WTC11 (cell line): Measurements from ENCODE around the gene MANBA. TPM values are rescaled to one million over a fixed set of nuclear protein-coding genes. Genes with fewer than 3 reads are reported as not detected.

Source experiments
- ATAC-seq: fragments of 200-7000 bp; cut with Tn5 transposase; 2 replicates; pipeline ENCODE4 v1.10.0; 2021; ENCODE audit warnings: mild to moderate bottlenecking, moderate library complexity
- CTCF ChIA-PET: fragments of 300-600 bp; sonication (Branson Sonifier 250); formaldehyde crosslinking; loops from one replicate; lab custom pipeline; 2021; ENCODE audit warnings: antibody characterized with exemption; lab: Charles Lee
- POLR2A ChIA-PET: fragments of 350-600 bp; sonication (Branson Sonifier 250); formaldehyde crosslinking; loops from one replicate; lab custom pipeline; 2021; ENCODE audit warnings: antibody characterized with exemption; lab: Charles Lee
- DNase-seq: peaks from one replicate; pipeline ENCODE4 v3.0.0; 2021; ENCODE audit warnings: low spot score
- H3K27ac Mint-ChIP-seq: 2 replicates; pipeline ENCODE4 v1.8.0; 2021; ENCODE audit warnings: mixed read lengths
- H3K27me3 Mint-ChIP-seq: 2 replicates; pipeline ENCODE4 v1.8.0; 2021; ENCODE audit warnings: low read depth, mild to moderate bottlenecking, moderate library complexity, mixed read lengths
- H3K36me3 Mint-ChIP-seq: 2 replicates; pipeline ENCODE4 v1.8.0; 2021; ENCODE audit warnings: mixed read lengths
- H3K4me1 Mint-ChIP-seq: 2 replicates; pipeline ENCODE4 v1.8.0; 2022; ENCODE audit warnings: mixed read lengths
- H3K4me3 Mint-ChIP-seq: 2 replicates; pipeline ENCODE4 v1.8.0; 2021; ENCODE audit warnings: mild to moderate bottlenecking, moderate library complexity, mixed read lengths
- H3K9me3 Mint-ChIP-seq: 2 replicates; pipeline ENCODE4 v1.8.0; 2021; ENCODE audit warnings: mixed read lengths
- ARID4B ChIP-seq: sonication (generic); formaldehyde crosslinking; IDR thresholded peaks from 2 replicates; pipeline ENCODE4 v1.8.0; 2023; ENCODE audit warnings: missing genetic modification reagents, mild to moderate bottlenecking, borderline replicate concordance
- CBFB ChIP-seq: sonication (generic); formaldehyde crosslinking; IDR thresholded peaks from 2 replicates; pipeline ENCODE4 v1.8.1; 2022; ENCODE audit warnings: mild to moderate bottlenecking, low read depth, missing genetic modification reagents
- E2F1 ChIP-seq: sonication (generic); formaldehyde crosslinking; IDR thresholded peaks from 2 replicates; pipeline ENCODE4 v1.8.0; 2022; ENCODE audit warnings: mild to moderate bottlenecking, missing genetic modification reagents
- E2F5 ChIP-seq: sonication (generic); formaldehyde crosslinking; IDR thresholded peaks from 2 replicates; pipeline ENCODE4 v1.8.1; 2022; ENCODE audit warnings: mild to moderate bottlenecking, moderate library complexity, missing genetic modification reagents
- FOXJ3 ChIP-seq: sonication (generic); formaldehyde crosslinking; IDR thresholded peaks from 2 replicates; pipeline ENCODE4 v1.9.0; 2021; ENCODE audit warnings: missing genetic modification reagents, mild to moderate bottlenecking, borderline replicate concordance
- FOXK1 ChIP-seq: sonication (generic); formaldehyde crosslinking; IDR thresholded peaks from 2 replicates; pipeline ENCODE4 v1.8.0; 2022; ENCODE audit warnings: mild to moderate bottlenecking, moderate library complexity, missing genetic modification reagents
- JAZF1 ChIP-seq: fragments of 250-450 bp; sonication (Bioruptor Pico); IDR thresholded peaks from 2 replicates; pipeline ENCODE4 v1.9.0; 2021; ENCODE audit warnings: moderate library complexity, mild to moderate bottlenecking, inconsistent platforms
- MXD4 ChIP-seq: fragments of 250-450 bp; sonication (Bioruptor Pico); IDR thresholded peaks from 2 replicates; pipeline ENCODE4 v1.8.0; 2021; ENCODE audit warnings: mild to moderate bottlenecking, moderate library complexity, borderline replicate concordance
- PRDM15 ChIP-seq: sonication (generic); formaldehyde crosslinking; IDR thresholded peaks from 2 replicates; pipeline ENCODE4 v1.8.0; 2022; ENCODE audit warnings: missing genetic modification reagents
- SMAD3 ChIP-seq: sonication (generic); formaldehyde crosslinking; IDR thresholded peaks from 2 replicates; pipeline ENCODE4 v1.8.0; 2022; ENCODE audit warnings: missing genetic modification reagents, mild to moderate bottlenecking, borderline replicate concordance
- SP1 ChIP-seq: sonication (generic); formaldehyde crosslinking; conservative IDR thresholded peaks from 2 replicates; pipeline ENCODE4 v1.8.1; 2022; ENCODE audit warnings: missing genetic modification reagents
- TEAD1 ChIP-seq: sonication (generic); formaldehyde crosslinking; IDR thresholded peaks from 2 replicates; pipeline ENCODE4 v1.8.0; 2022; ENCODE audit warnings: mild to moderate bottlenecking, missing genetic modification reagents
- TEAD4 ChIP-seq: sonication (generic); formaldehyde crosslinking; IDR thresholded peaks from 2 replicates; pipeline ENCODE4 v1.8.0; 2022; ENCODE audit warnings: mild to moderate bottlenecking, missing genetic modification reagents
- USF1 ChIP-seq: sonication (generic); formaldehyde crosslinking; IDR thresholded peaks from 2 replicates; pipeline ENCODE4 v1.8.0; 2022; ENCODE audit warnings: mild to moderate bottlenecking, missing genetic modification reagents
- ZBTB43 ChIP-seq: sonication (generic); formaldehyde crosslinking; IDR thresholded peaks from 2 replicates; pipeline ENCODE4 v1.8.1; 2023; ENCODE audit warnings: mild to moderate bottlenecking, missing genetic modification reagents
- ZMAT4 ChIP-seq: fragments of 250-450 bp; sonication (Bioruptor Pico); IDR thresholded peaks from 2 replicates; pipeline ENCODE4 v1.9.0; 2021; ENCODE audit warnings: mild to moderate bottlenecking
- ZNF396 ChIP-seq: fragments of 250-450 bp; sonication (Bioruptor Pico); IDR thresholded peaks from 2 replicates; pipeline ENCODE4 v1.8.0; 2021; ENCODE audit warnings: mild to moderate bottlenecking, moderate library complexity, borderline replicate concordance
- ZNF416 ChIP-seq: fragments of 250-450 bp; sonication (Bioruptor Pico); IDR thresholded peaks from 2 replicates; pipeline ENCODE4 v1.9.0; 2021; ENCODE audit warnings: mild to moderate bottlenecking, inconsistent platforms
- total RNA-seq: library from RNA; stranded (reverse); gene quantifications from 3 replicates; pipeline ENCODE4 v1.2.3, GENCODE V29; 2021

Gene MANBA
- total RNA-seq, 1 experiment from 2014 or later: 35.1 TPM

GRCh38 chr4:102787944-102788343, 27.2 kb upstream of the MANBA start (continued):
- TF ChIP-seq ARID4B (CRISPR knock-in tag): no peak
- no peak for TF ChIP-seq SMAD3 (CRISPR knock-in tag)

GRCh38 chr4:102787096-102787881, 26.5 kb upstream of the MANBA start:
- CTCF ChIA-PET: no interaction called here
- ATAC-seq (no peak), DNase-seq (no peak)
- H3K36me3 Mint-ChIP-seq: no peaks in the 10 kb centered on the region
- H3K27ac Mint-ChIP-seq: no peak overlapping the region
- POLR2A ChIA-PET: interaction anchor here (1.0 kb wide), 1 partner anchor 41 kb away, joined by 3 read pairs; the partner anchor contains the start of gene UBE2D3
- H3K27me3 Mint-ChIP-seq: no peaks in the 10 kb centered on the region
- H3K4me3 Mint-ChIP-seq: no peak overlapping the region
- H3K9me3 Mint-ChIP-seq: peaks cover 4% of the 10 kb centered on the region; the same call in 1 of the 2 replicates
- no peaks in the 10 kb centered on the region for H3K4me1 Mint-ChIP-seq
- TF ChIP-seq FOXK1 (no peak), ZNF396 (CRISPR knock-in tag) (no peak), ZBTB43 (CRISPR knock-in tag) (no peak), SP1 (CRISPR knock-in tag) (no peak), E2F1 (CRISPR knock-in tag) (no peak), ZNF416 (CRISPR knock-in tag) (no peak), PRDM15 (CRISPR knock-in tag) (no peak), ZMAT4 (CRISPR knock-in tag) (no peak), FOXJ3 (no peak), JAZF1 (CRISPR knock-in tag) (no peak), MXD4 (CRISPR knock-in tag) (no peak), TEAD4 (CRISPR knock-in tag) (no peak), TEAD1 (CRISPR knock-in tag) (no peak), USF1 (no peak), E2F5 (no peak), CBFB (CRISPR knock-in tag) (no peak)
